MM.1S (cell line): ENCODE data around the gene SNX7.

Experiments used
- DNase-seq: peaks from one replicate; pipeline ENCODE4 v3.0.0-alpha.2; 2015
- H2AFZ ChIP-seq: fragments of 300-600 bp; sonication (generic); 2 replicates; pipeline ENCODE4 v1.6.0; 2016; ENCODE audit warnings: antibody characterized with exemption, low read length
- H3F3A ChIP-seq: fragments of 300-600 bp; sonication (generic); 2 replicates; pipeline ENCODE4 v1.6.1; 2016; ENCODE audit warnings: mild to moderate bottlenecking, antibody characterized with exemption, low read length, moderate library complexity, mixed read lengths; ENCODE audit not compliant: insufficient read depth
- H3K27ac ChIP-seq: fragments of 300-600 bp; sonication (generic); 2 replicates; pipeline ENCODE4 v1.5.1; 2016; ENCODE audit warnings: mild to moderate bottlenecking, low read length
- H3K27me3 ChIP-seq: fragments of 300-600 bp; sonication (generic); replicated peaks from 2 replicates; pipeline ENCODE4 v1.6.0; 2016; ENCODE audit warnings: low read length; ENCODE audit not compliant: insufficient read depth
- H3K36me3 ChIP-seq: fragments of 300-600 bp; sonication (generic); replicated peaks from 2 replicates; pipeline ENCODE4 v1.6.1; 2016; ENCODE audit warnings: mild to moderate bottlenecking, low read length, mixed read lengths; ENCODE audit not compliant: insufficient read depth
- H3K4me1 ChIP-seq: fragments of 300-600 bp; sonication (generic); 2 replicates; pipeline ENCODE4 v1.6.1; 2016; ENCODE audit warnings: low read length, mixed read lengths
- H3K4me2 ChIP-seq: fragments of 300-600 bp; sonication (generic); 2 replicates; pipeline ENCODE4 v1.6.0; 2016; ENCODE audit warnings: low read depth, low read length
- H3K4me3 ChIP-seq: fragments of 300-600 bp; sonication (generic); 2 replicates; pipeline ENCODE4 v1.5.1; 2016; ENCODE audit warnings: low read length, mixed read lengths
- H3K79me2 ChIP-seq: fragments of 300-600 bp; sonication (generic); 2 replicates; pipeline ENCODE4 v1.6.1; 2016; ENCODE audit warnings: mixed run types, low read length, mixed read lengths
- H3K9ac ChIP-seq: fragments of 300-600 bp; sonication (generic); 2 replicates; pipeline ENCODE4 v1.6.1; 2016; ENCODE audit warnings: low read length, mixed read lengths
- H3K9me2 ChIP-seq: fragments of 300-600 bp; sonication (generic); replicated peaks from 2 replicates; pipeline ENCODE4 v1.6.1; 2016; ENCODE audit warnings: mild to moderate bottlenecking, low read length, mixed read lengths; ENCODE audit not compliant: insufficient read depth
- H3K9me3 ChIP-seq: fragments of 300-600 bp; sonication (generic); replicated peaks from 2 replicates; pipeline ENCODE4 v1.6.1; 2016; ENCODE audit warnings: mild to moderate bottlenecking, low read length, mixed read lengths; ENCODE audit not compliant: insufficient read depth
- H4K20me1 ChIP-seq: fragments of 300-600 bp; sonication (generic); 2 replicates; pipeline ENCODE4 v1.6.1; 2016; ENCODE audit warnings: mild to moderate bottlenecking, low read length, moderate library complexity, mixed read lengths; ENCODE audit not compliant: insufficient read depth
- EZH2 ChIP-seq: fragments of 300-600 bp; sonication (generic); optimal IDR thresholded peaks from 2 replicates; pipeline ENCODE3; 2017; ENCODE audit warnings: low read depth, mild to moderate bottlenecking, antibody characterized with exemption, low read length, mixed read lengths
- EZH2phosphoT487 ChIP-seq: fragments of 300-600 bp; sonication (generic); IDR thresholded peaks from 2 replicates; pipeline ENCODE4 v1.6.1; 2018; ENCODE audit warnings: antibody characterized with exemption, low read length
- TF ChIP-seq, protein P1 (sequence below): fragments of 300-600 bp; sonication (generic); IDR thresholded peaks from 2 replicates; pipeline ENCODE4 v1.5.1; 2016; ENCODE audit warnings: antibody characterized with exemption, low read length, mixed read lengths

The SNX7 gene

DNA sequence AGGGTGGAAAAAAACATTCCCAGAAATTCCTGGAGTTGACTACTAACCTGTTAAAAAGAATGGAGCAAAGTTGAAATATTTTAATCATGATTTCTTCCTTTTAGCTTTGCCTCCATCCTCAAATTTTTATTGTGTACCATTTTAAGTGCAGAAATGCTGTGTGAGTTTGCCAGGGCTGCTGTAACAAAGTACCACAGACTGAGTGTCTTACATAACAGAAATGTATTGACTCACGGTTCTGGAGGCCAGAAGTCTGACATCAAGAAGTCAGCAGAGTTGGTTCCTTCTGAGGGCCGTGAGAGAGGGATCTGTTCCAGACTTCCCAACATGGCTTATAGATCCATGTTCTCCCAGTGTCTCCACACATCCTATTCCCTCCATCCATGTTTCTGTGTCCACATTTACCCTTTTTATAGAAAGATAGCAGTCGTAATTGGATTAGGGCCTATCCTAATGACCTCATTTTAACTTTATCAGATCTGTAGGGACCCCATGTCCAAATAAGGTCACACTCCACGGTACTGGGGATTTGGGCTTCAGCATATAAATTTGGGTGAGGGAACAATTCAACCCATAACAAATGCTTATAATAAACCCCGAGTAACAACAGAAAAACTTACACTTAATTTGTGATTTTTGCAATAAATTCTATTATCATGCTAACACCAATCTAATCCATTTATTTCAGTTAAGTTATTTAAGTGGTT is 12.7 kb downstream of the SNX7 start:
- H3K36me3 ChIP-seq = no peaks in the 10 kb centered on the region
- no peaks in the 10 kb centered on the region for H3K27me3 ChIP-seq
- no peak overlapping the region for H3K4me2 ChIP-seq
- no peaks in the 10 kb centered on the region for H3K79me2 ChIP-seq
- no peak overlapping the region for H3K4me3 ChIP-seq
- H3K9me3 ChIP-seq = no peaks in the 10 kb centered on the region
- no peaks in the 10 kb centered on the region for H3F3A ChIP-seq
- no peak overlapping the region for H3K27ac ChIP-seq
- no peak overlapping the region for H2AFZ ChIP-seq
- no peak for TF ChIP-seq EZH2
- H3K9ac ChIP-seq = no peak overlapping the region
- no peaks in the 10 kb centered on the region for H3K4me1 ChIP-seq
- no peak for DNase-seq
- no peaks in the 10 kb centered on the region for H4K20me1 ChIP-seq
- H3K9me2 ChIP-seq = no peaks in the 10 kb centered on the region

DNA sequence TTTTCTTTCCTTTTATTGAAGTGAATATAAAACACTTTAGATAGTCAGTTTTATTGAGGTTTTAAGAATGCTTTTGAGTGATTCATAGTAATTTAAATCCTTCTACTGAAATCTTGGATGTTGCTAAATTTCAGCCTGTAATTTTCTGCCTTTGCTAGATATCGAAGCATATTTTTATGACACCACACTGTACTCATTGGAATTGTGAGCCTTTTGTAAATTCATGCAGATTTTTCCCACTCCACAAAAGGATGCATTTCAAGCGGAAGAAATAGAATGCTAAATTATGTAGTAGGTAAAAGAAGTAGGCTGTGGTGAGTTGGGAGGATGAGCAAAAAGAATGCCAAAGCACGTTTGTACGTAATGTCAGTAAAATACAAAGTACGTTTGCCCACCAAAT is 13.8 kb downstream of the SNX7 start:
- Histone ChIP-seq H3K4me1 (no peaks in the 10 kb centered on the region), H3K4me3 (no peak overlapping the region), H4K20me1 (no peaks in the 10 kb centered on the region), H3K79me2 (no peaks in the 10 kb centered on the region), H3K9ac (no peak overlapping the region), H3K9me3 (no peaks in the 10 kb centered on the region), H3K27me3 (no peaks in the 10 kb centered on the region), H3K27ac (no peak overlapping the region), H3K4me2 (no peak overlapping the region), H3F3A (no peaks in the 10 kb centered on the region), H2AFZ (no peak overlapping the region), H3K36me3 (no peaks in the 10 kb centered on the region), H3K9me2 (no peaks in the 10 kb centered on the region)
- TF ChIP-seq, protein P1, sequence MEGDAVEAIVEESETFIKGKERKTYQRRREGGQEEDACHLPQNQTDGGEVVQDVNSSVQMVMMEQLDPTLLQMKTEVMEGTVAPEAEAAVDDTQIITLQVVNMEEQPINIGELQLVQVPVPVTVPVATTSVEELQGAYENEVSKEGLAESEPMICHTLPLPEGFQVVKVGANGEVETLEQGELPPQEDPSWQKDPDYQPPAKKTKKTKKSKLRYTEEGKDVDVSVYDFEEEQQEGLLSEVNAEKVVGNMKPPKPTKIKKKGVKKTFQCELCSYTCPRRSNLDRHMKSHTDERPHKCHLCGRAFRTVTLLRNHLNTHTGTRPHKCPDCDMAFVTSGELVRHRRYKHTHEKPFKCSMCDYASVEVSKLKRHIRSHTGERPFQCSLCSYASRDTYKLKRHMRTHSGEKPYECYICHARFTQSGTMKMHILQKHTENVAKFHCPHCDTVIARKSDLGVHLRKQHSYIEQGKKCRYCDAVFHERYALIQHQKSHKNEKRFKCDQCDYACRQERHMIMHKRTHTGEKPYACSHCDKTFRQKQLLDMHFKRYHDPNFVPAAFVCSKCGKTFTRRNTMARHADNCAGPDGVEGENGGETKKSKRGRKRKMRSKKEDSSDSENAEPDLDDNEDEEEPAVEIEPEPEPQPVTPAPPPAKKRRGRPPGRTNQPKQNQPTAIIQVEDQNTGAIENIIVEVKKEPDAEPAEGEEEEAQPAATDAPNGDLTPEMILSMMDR = no peak
- TF ChIP-seq EZH2 (no peak), EZH2phosphoT487 (no peak)
- DNase-seq = no peak

DNA sequence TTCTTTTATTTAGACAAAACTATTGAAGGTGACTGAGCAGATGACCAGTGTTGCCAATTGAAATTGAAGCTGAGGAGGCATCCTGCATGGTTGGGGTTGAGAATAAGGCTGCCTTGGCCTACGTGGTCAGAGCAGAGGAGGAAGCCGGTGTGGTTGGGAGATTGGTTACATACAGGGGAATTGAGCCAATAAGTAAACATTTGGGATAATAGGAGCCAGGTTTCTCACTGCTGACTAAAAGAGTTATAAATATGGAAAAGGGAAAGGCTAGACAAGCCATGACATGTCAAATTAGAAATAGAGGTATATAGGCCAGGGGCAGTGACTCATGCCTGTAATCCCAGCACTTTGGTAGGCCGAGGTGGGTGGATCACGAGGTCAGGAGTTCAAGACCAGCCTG is 15.8 kb downstream of the SNX7 start:
- Histone ChIP-seq H3F3A (no peaks in the 10 kb centered on the region), H4K20me1 (no peaks in the 10 kb centered on the region), H3K27ac (no peak overlapping the region), H3K79me2 (no peaks in the 10 kb centered on the region), H2AFZ (no peak overlapping the region), H3K4me1 (no peaks in the 10 kb centered on the region), H3K9ac (no peak overlapping the region), H3K27me3 (no peaks in the 10 kb centered on the region), H3K4me3 (no peak overlapping the region), H3K4me2 (no peak overlapping the region), H3K9me2 (no peaks in the 10 kb centered on the region), H3K9me3 (no peaks in the 10 kb centered on the region), H3K36me3 (no peaks in the 10 kb centered on the region)
- no peak for DNase-seq
- TF ChIP-seq EZH2phosphoT487 (no peak), EZH2 (no peak)
- TF ChIP-seq, protein P1 = no peak

DNA sequence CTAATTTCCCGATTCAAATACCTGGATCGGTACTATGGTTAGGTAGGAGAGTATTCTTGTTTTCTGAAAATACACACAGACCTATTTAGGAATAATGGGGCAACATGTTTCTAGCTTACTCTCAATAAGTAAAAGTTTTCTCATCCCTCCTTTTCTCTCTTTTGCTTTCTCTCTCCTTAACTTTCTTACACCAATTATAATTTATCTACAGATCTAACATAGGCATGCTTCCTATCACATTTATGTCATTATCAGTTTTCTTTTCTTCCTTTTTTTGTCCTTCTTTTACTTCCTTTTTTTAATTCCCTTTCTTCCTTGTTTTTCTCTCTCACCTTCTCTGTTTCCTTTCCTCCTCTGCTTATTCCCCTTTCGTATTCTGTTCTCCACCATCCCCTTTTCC is 20.3 kb downstream of the SNX7 start:
- DNase-seq = no peak
- TF ChIP-seq EZH2phosphoT487 (no peak), EZH2 (no peak)
- TF ChIP-seq, protein P1 = no peak
- Histone ChIP-seq H3K79me2 (no peaks in the 10 kb centered on the region), H3F3A (no peaks in the 10 kb centered on the region), H3K27ac (no peak overlapping the region), H2AFZ (no peak overlapping the region), H3K36me3 (no peaks in the 10 kb centered on the region), H3K9ac (no peak overlapping the region), H3K4me2 (no peak overlapping the region), H3K4me1 (no peaks in the 10 kb centered on the region), H3K9me2 (no peaks in the 10 kb centered on the region), H3K4me3 (no peak overlapping the region), H3K9me3 (no peaks in the 10 kb centered on the region), H3K27me3 (no peaks in the 10 kb centered on the region), H4K20me1 (no peaks in the 10 kb centered on the region)
